Stimulated activated CD8-positive, alpha-beta memory T cell treated with anti-CD3 and anti-CD28 coated beads, Interleukin-15, amount 100 ng/mL, for 4 hours (primary cell): ENCODE measurements around the gene PCDHGC5.

Experiments
- DNase-seq, 2 donors: peaks; one replicate each; pipeline ENCODE4 v3.0.0-alpha.2; 2020; ENCODE audit warnings: low read depth in 2 of 2

PCDHGC5 gene

DNA sequence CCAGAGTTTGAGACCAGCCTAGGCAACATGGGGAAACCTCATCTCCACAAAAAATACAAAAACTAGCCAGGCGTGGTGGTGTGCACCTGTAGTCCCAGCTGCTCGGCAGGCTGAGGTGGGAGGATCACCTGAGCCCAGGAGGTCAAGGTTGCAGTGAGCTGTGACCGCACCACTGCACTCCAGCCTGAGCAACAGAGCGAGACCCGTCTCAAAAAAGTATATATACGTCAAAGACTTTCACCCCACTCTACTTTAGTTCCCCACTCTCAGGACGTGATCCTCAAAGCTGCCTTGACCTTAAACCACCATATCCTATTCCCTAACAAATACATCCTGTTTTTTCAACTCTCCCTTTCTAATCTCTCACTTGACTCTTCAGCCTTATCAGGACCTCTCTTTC, 41.0 kb downstream of the PCDHGC5 start:
- DNase-seq: no peak

DNA sequence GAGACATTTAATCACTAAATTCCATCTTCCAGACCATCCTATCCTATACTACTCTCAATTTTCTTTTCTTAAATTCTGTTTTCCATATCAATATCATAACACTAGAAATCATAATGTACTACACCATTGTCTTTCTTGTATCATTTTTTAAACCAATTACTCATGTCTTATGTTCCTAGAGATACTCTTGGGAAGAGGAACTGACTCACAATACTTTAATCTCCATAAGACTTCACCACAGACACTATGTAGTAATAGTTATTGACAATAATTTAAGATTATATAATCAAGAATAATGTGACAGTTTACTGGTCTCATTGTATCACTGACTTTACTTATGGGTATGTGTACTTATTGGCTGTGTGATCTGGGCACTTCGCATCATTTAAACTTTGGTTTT, 43.8 kb downstream of the PCDHGC5 start:
- DNase-seq: no peak

DNA sequence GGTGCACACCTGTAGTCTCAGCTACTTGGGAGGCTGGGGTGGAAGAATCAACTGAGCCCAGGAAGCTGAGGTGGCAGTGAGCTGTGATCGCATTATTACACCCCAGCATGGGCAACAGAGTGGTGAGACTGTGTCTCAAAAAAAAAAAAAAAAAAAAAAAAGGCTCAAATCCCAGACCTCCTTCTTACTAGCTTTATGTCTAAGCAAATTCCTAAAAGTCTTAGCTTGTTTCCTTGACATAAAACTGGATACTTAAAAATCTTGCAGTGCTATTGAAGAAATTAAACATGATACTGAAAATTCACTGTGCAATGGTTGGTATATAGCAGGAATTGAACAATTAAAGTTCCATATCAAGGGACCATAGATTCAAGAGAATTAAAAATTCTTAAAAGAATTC, 45.0 kb downstream of the PCDHGC5 start:
- DNase-seq: no peak

DNA sequence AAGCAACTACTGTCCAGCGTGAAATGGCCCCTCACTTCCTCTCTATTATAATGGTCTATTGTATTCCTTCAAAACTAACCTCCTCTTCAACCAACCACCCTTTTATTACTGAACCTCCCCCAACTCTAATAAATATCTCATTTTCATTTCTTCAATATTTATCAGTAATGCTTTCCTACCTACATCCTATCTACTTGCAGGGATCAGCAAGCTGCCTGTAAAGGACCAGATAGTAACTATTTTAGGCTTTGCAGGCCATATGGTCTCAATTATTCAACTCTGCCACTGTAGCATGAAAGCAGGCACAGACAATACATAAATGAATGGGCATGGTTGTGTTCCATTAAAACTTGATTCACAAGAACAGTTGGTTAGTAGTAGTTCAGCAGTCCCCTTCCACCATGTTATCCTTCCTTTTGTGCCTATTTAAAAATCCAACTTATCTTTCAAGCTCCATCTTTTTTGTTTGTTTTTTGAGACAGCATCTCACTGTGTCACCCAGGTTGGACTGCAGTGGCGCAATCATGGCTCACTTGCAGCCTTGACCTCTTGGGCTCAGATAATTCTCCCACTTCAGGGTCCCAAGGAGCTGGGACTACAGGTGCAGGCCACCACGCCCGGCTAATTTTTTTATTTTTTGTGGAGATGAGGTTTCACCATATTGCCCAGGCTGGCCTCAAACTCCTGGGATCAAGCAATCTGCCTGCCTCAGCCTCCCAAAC, 45.8 kb downstream of the PCDHGC5 start:
- no peak for DNase-seq
